ENCODE data around the gene CEP57L1. TPM values are rescaled to one million over a fixed set of nuclear protein-coding genes. Genes with fewer than 3 reads are reported as not detected.
"Not testable (repeated sequence)": the region's sequence is repeated elsewhere in the genome, so short reads cannot be mapped to it uniquely, and the experiment has no call there.

The CEP57L1 gene
- total RNA-seq, 2 donors from 2014 or later = 20.0 to 29.6 TPM

- ATAC-seq = no peak
- no peak for DNase-seq (ENCODE audit: low spot score in 2 of 2)
Observed at GRCh38 chr6:109092074-109092473, 3.2 kb upstream of the CEP57L1 start.

GRCh38 chr6:109093732-109094415, 1.4 kb upstream of the CEP57L1 start:
- DNase-seq (ENCODE audit: low spot score in 2 of 2) = no peak
- Mint-ChIP-seq H3K27ac (peak overlapping the region; percentile 76 to 96), H3K36me3 (peaks cover 4 to 11% of the 10 kb centered on the region in 2 donors), H3K9me3 (no peaks in the 10 kb centered on the region)
- no peak for ATAC-seq

More at GRCh38 chr6:109092074-109092473, 3.2 kb upstream of the CEP57L1 start:
- peaks cover 0 to 11% of the 10 kb centered on the region in 2 donors for H3K36me3 Mint-ChIP-seq
- H3K27ac Mint-ChIP-seq = no peak overlapping the region
- no peaks in the 10 kb centered on the region for H3K9me3 Mint-ChIP-seq

DNA sequence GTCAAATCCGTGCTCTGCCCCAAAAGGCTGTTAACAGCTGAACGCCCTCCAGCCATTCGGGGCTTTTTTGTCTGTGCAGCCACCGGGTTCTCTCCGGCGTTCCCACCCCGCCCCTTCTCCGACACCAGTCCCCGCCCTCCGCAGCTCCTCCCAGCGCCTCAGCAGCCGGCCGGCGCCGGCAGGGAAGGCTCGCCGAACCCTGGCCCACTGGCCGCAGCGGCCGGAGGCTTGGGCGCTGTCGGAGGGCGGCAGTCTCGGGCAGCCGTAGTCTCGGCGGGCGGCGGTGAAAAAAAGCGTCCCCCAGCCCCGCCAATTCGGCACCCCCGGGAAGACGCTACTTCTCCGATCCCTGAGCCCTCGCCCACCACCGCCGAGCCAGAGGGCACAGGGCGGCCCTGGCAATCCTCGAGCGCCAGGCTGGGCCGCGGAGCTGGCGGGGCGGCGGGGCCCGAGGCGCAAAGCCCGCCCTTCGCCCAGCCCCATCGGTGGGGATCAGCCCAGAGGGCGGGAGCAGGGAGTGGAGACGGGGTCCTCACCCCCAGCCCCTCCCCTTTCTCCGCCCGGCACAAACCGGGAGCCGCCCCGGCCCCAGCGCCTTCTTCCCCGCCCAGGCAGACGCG, 781 bp upstream of the CEP57L1 start, which contains the start of gene SESN1:
Gene SESN1, minus strand, starts transcription at position 431 of the 620 bp plus-strand sequence. CDS start 773 bp downstream, outside the sequence.
- Mint-ChIP-seq H3K27ac (peak within 1 kb of the TSS; percentile 96 to 99), H3K9me3 (no peaks in the 10 kb centered on the region), H3K36me3 (peaks cover 8 to 11% of the 10 kb centered on the region in 2 donors)
- DNase-seq (ENCODE audit: low spot score in 2 of 2) = peak; percentile 85 to 91
- ATAC-seq = peak; percentile 75 to 87

DNA sequence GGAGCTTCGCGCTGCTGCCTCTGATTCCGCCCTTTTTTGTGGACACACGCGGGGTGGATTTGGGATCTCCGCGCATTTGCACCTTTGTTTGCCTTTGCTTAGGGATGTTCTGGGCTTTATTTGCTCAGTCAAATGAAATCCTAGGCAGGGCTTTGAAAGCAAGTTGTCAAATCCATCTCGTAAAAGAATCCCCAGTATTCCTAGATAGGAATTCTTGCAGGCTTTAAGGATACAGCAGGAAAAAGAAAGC, 453 bp downstream of the CEP57L1 start:
- DNase-seq (ENCODE audit: low spot score in 2 of 2) = no peak
- no peak for ATAC-seq
- H3K27ac Mint-ChIP-seq = peak overlapping the region; percentile 96 to 99
- no peaks in the 10 kb centered on the region for H3K9me3 Mint-ChIP-seq
- H3K36me3 Mint-ChIP-seq = peaks cover 8 to 11% of the 10 kb centered on the region in 2 donors

DNA sequence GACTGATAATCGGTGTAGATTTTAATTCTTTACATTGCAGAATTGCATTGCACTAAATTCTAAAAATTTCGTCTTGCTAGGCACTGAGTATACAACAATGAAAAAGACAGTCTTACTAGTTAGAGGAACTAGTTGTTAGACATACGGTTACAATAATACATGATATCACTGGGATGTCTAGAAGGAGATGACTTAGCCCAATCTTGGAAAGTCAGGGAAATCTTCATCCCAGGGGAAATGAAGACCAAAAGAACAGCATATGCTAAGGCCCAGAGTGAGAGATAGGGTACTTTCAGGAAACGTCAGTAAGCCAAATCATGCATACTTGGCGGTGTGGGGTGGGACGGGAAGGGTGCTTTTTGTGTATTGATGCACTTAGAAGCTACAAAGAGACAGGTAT, 901 bp downstream of the CEP57L1 start:
- ATAC-seq (no peak), DNase-seq (ENCODE audit: low spot score in 2 of 2) (no peak)
- Mint-ChIP-seq H3K9me3 (no peaks in the 10 kb centered on the region), H3K27ac (peak overlapping the region in 1 of 2 donors; percentile 96), H3K36me3 (peaks cover 8 to 11% of the 10 kb centered on the region in 2 donors)

DNA sequence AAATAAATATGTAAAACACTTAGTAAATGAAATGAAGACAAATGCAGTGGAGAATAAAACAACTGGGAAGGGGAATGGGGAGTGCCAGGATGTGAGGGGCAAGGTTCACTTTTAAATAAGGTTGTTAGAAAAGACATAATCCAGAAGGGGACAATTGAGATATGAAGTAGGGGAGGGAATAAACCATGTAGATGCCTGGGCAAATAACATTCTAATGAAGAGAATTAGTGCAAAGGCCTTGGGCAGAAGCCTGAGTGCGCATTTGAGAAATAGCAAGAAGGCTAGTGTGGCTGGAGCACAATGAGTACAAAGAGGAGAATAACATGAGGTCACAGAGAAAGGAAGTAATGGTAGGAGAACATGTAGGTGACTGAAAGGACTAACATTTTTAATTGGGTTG, 2.4 kb downstream of the CEP57L1 start:
- ATAC-seq (no peak), DNase-seq (ENCODE audit: low spot score in 2 of 2) (no peak)
- Mint-ChIP-seq H3K9me3 (no peaks in the 10 kb centered on the region), H3K36me3 (peaks cover 8 to 11% of the 10 kb centered on the region in 2 donors), H3K27ac (no peak overlapping the region)

- ATAC-seq (no peak), DNase-seq (ENCODE audit: low spot score in 2 of 2) (no peak)
- H3K9me3 Mint-ChIP-seq = no peaks in the 10 kb centered on the region
- peaks cover 0 to 8% of the 10 kb centered on the region in 2 donors for H3K36me3 Mint-ChIP-seq
- H3K27ac Mint-ChIP-seq = no peak overlapping the region
Observed at GRCh38 chr6:109102762-109103161, 7.5 kb downstream of the CEP57L1 start.

- ATAC-seq = peak in 1 of 2 donors; percentile 47
- no peaks in the 10 kb centered on the region for H3K9me3 Mint-ChIP-seq
- no peak for DNase-seq (ENCODE audit: low spot score in 2 of 2)
- H3K27ac Mint-ChIP-seq = no peak overlapping the region
- H3K36me3 Mint-ChIP-seq = peaks cover 0 to 3% of the 10 kb centered on the region in 2 donors
Observed at GRCh38 chr6:109103942-109104341, 8.6 kb downstream of the CEP57L1 start.

DNA sequence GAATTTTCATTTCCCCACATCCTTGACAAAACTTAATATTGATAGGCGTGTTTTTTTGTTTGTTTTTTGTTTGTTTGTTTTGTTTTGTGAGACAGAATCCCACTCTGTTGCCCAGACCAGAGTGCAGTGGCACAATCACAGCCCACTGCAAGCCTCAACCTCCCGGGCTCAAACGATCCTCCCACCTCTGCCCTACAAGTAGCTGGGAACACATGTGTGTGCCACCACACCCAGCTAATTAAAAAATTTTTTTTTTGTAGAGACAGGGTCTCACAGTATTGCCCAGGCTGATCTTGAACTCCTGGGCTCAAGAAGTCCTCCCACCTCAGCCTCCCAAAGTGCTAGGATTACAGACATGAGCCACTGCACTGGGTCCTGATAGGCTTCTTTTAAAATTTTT, 9.2 kb downstream of the CEP57L1 start:
- ATAC-seq (no peak), DNase-seq (ENCODE audit: low spot score in 2 of 2) (no peak)
- H3K9me3 Mint-ChIP-seq = no peaks in the 10 kb centered on the region
- H3K36me3 Mint-ChIP-seq = no peaks in the 10 kb centered on the region
- H3K27ac Mint-ChIP-seq = no peak overlapping the region

GRCh38 chr6:109105681-109106080, 10.4 kb downstream of the CEP57L1 start:
- H3K36me3 Mint-ChIP-seq = peaks cover 0 to 11% of the 10 kb centered on the region in 2 donors
- H3K9me3 Mint-ChIP-seq = no peaks in the 10 kb centered on the region
- DNase-seq (ENCODE audit: low spot score in 2 of 2) (no peak), ATAC-seq (no peak)
- no peak overlapping the region for H3K27ac Mint-ChIP-seq

DNA sequence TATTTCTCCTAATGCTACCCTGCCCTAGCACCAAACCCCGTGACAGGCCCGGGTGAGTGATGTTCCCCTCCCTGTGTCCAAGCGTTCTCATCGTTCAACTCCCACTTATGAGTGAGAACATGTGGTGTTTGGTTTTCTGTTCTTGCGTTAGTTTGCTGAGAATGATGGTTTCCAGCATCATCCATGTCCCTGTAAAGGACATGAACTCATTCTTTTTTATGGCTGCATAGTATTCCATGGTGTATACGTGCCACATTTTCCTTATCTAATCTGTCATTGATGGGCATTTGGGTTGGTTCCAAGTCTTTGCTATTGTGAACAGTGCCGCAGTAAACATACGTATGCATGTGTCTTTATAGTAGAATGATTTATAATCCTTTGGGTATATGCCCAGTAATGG, 14.4 kb downstream of the CEP57L1 start:
- H3K9me3 Mint-ChIP-seq; DNase-seq (ENCODE audit: low spot score in 2 of 2); H3K27ac Mint-ChIP-seq; ATAC-seq: not testable (repeated sequence)
- H3K36me3 Mint-ChIP-seq = peaks cover 0 to 17% of the 10 kb centered on the region in 2 donors

GRCh38 chr6:109112663-109113062, 17.4 kb downstream of the CEP57L1 start:
- ATAC-seq; H3K9me3 Mint-ChIP-seq; H3K27ac Mint-ChIP-seq; DNase-seq (ENCODE audit: low spot score in 2 of 2): not testable (repeated sequence)
- H3K36me3 Mint-ChIP-seq = peaks cover 0 to 17% of the 10 kb centered on the region in 2 donors

GRCh38 chr6:109117346-109118035, 22.2 kb downstream of the CEP57L1 start:
- H3K36me3 Mint-ChIP-seq = no peaks in the 10 kb centered on the region
- ATAC-seq (no peak), DNase-seq (ENCODE audit: low spot score in 2 of 2) (no peak)
- no peaks in the 10 kb centered on the region for H3K9me3 Mint-ChIP-seq
- no peak overlapping the region for H3K27ac Mint-ChIP-seq

DNA sequence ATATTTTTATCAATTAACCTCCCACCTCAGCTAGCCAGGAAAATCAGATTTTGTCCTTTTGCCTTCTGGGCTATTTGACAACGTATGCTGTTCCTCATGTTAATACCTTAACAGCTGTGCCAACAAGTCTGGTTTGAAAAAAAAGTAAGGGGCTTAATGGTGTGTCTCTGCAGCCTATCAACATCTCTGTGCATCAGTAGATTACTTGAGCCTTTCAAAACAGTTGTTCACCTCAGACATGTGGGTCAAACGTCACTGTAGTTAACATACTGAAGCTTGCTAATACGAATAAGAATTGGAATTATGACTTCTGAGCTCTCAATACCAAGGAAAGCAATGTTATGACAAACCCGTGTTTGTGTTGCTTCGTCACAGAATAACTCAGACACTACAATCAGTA, 23.0 kb downstream of the CEP57L1 start:
- ATAC-seq = no peak

GRCh38 chr6:109118871-109119354, 23.6 kb downstream of the CEP57L1 start:
- no peaks in the 10 kb centered on the region for H3K36me3 Mint-ChIP-seq
- no peaks in the 10 kb centered on the region for H3K9me3 Mint-ChIP-seq
- DNase-seq (ENCODE audit: low spot score in 2 of 2) (no peak), ATAC-seq (no peak)
- no peak overlapping the region for H3K27ac Mint-ChIP-seq

More for the DNA sequence above, 23.0 kb downstream of the CEP57L1 start:
- no peak for DNase-seq (ENCODE audit: low spot score in 2 of 2)
- Mint-ChIP-seq H3K27ac (no peak overlapping the region), H3K9me3 (no peaks in the 10 kb centered on the region), H3K36me3 (no peaks in the 10 kb centered on the region)

GRCh38 chr6:109121411-109121810, 26.1 kb downstream of the CEP57L1 start:
- no peak for DNase-seq (ENCODE audit: low spot score in 2 of 2)
- no peak for ATAC-seq
- no peaks in the 10 kb centered on the region for H3K36me3 Mint-ChIP-seq
- H3K27ac Mint-ChIP-seq = no peak overlapping the region
- no peaks in the 10 kb centered on the region for H3K9me3 Mint-ChIP-seq

GRCh38 chr6:109124219-109124618, 28.9 kb downstream of the CEP57L1 start:
- no peak for ATAC-seq
- no peaks in the 10 kb centered on the region for H3K9me3 Mint-ChIP-seq
- DNase-seq (ENCODE audit: low spot score in 2 of 2) = no peak
- no peaks in the 10 kb centered on the region for H3K36me3 Mint-ChIP-seq
- no peak overlapping the region for H3K27ac Mint-ChIP-seq
